HFFc6 (cell line): ENCODE results near the gene TUBGCP6. TPM values are rescaled to one million over a fixed set of nuclear protein-coding genes. Genes with fewer than 3 reads are reported as not detected.

Source experiments
- DNase-seq: peaks from one replicate; pipeline ENCODE4 v3.0.0-alpha.2; 2018
- H3K27ac Mint-ChIP-seq: 2 replicates; pipeline ENCODE4 v1.8.0; 2020; ENCODE audit warnings: mild to moderate bottlenecking, mixed read lengths
- H3K27me3 Mint-ChIP-seq: 2 replicates; pipeline ENCODE4 v1.8.0; 2021; ENCODE audit warnings: mild to moderate bottlenecking, moderate library complexity, mixed read lengths; ENCODE audit not compliant: insufficient read depth
- H3K36me3 Mint-ChIP-seq: 2 replicates; pipeline ENCODE4 v1.8.0; 2021; ENCODE audit warnings: low read depth, mixed read lengths
- H3K4me1 Mint-ChIP-seq: 2 replicates; pipeline ENCODE4 v1.8.0; 2020; ENCODE audit warnings: low read depth, mixed read lengths
- H3K4me3 Mint-ChIP-seq: 2 replicates; pipeline ENCODE4 v1.8.0; 2020; ENCODE audit warnings: mild to moderate bottlenecking, moderate library complexity, mixed read lengths
- H3K9me3 Mint-ChIP-seq: 2 replicates; pipeline ENCODE4 v1.8.0; 2020; ENCODE audit warnings: mild to moderate bottlenecking, mixed read lengths
- CTCF ChIP-seq: fragments of 200-600 bp; sonication (generic); IDR thresholded peaks from 2 replicates; pipeline ENCODE4 v1.5.0; 2021; ENCODE audit warnings: antibody characterized with exemption, mild to moderate bottlenecking
- total RNA-seq, 6 experiments: library from RNA; stranded (reverse); fragmentation: NEBNext Ultra II Directional; extraction: Animal tissue kit (Norgen Biotek cat#: 25700); gene quantifications; 2 replicates in 1 of 6; 3 replicates in 5 of 6; pipeline ENCODE4 v1.2.3, GENCODE V29; 2021

TUBGCP6 gene
- total RNA-seq, 6 experiments from 2014 or later = 20.1 to 26.8 (median 21.7) TPM

GRCh38 chr22:50224071-50224470 is 20.8 kb downstream of the TUBGCP6 start:
- no peaks in the 10 kb centered on the region; the same call in 1 of the 2 replicates for H3K27me3 Mint-ChIP-seq
- no peak overlapping the region for H3K4me3 Mint-ChIP-seq
- H3K9me3 Mint-ChIP-seq = no peaks in the 10 kb centered on the region
- no peaks in the 10 kb centered on the region for H3K4me1 Mint-ChIP-seq
- DNase-seq = no peak
- H3K36me3 Mint-ChIP-seq = peaks cover 7% of the 10 kb centered on the region
- H3K27ac Mint-ChIP-seq = no peak overlapping the region
- TF ChIP-seq CTCF = no peak

- Mint-ChIP-seq H3K4me1 (no peaks in the 10 kb centered on the region), H3K27ac (no peak overlapping the region), H3K4me3 (no peak overlapping the region), H3K9me3 (no peaks in the 10 kb centered on the region), H3K27me3 (peaks cover under 1% of the 10 kb centered on the region), H3K36me3 (peaks cover 7% of the 10 kb centered on the region)
- TF ChIP-seq CTCF = no peak
- DNase-seq = no peak
Measured at GRCh38 chr22:50222508-50222907, 22.3 kb downstream of the TUBGCP6 start.

GRCh38 chr22:50221410-50222300 is 23.2 kb downstream of the TUBGCP6 start:
- peak; percentile 37 for TF ChIP-seq CTCF
- Mint-ChIP-seq H3K36me3 (peaks cover 7% of the 10 kb centered on the region), H3K4me1 (no peaks in the 10 kb centered on the region), H3K27ac (no peak overlapping the region), H3K27me3 (peaks cover 2% of the 10 kb centered on the region), H3K4me3 (no peak overlapping the region), H3K9me3 (no peaks in the 10 kb centered on the region)
- DNase-seq = no peak

GRCh38 chr22:50220603-50221409 is 24.0 kb downstream of the TUBGCP6 start:
- no peak for TF ChIP-seq CTCF
- Mint-ChIP-seq H3K27ac (no peak overlapping the region), H3K4me3 (no peak overlapping the region), H3K4me1 (no peaks in the 10 kb centered on the region), H3K9me3 (no peaks in the 10 kb centered on the region), H3K36me3 (peaks cover 7% of the 10 kb centered on the region), H3K27me3 (peaks cover 2% of the 10 kb centered on the region)
- no peak for DNase-seq

- peaks cover 2% of the 10 kb centered on the region for H3K27me3 Mint-ChIP-seq
- no peak overlapping the region for H3K4me3 Mint-ChIP-seq
- peaks cover 9% of the 10 kb centered on the region for H3K36me3 Mint-ChIP-seq
- H3K27ac Mint-ChIP-seq = no peak overlapping the region; the same call in 1 of the 2 replicates
- no peaks in the 10 kb centered on the region for H3K9me3 Mint-ChIP-seq
- no peak for TF ChIP-seq CTCF
- DNase-seq = no peak
- H3K4me1 Mint-ChIP-seq = no peaks in the 10 kb centered on the region
Measured at GRCh38 chr22:50219800-50220602, 24.8 kb downstream of the TUBGCP6 start.
